Loucy (cell line): Measurements from ENCODE around the gene WDR5B.

Experiments
- EZH2phosphoT487 ChIP-seq: fragments of 200-600 bp; IDR thresholded peaks from 2 replicates; pipeline ENCODE4 v1.6.1; 2018; ENCODE audit warnings: antibody characterized with exemption, mild to moderate bottlenecking, moderate library complexity, borderline replicate concordance
- TF ChIP-seq, protein P1 (sequence below): fragments of 200-600 bp; sonication (generic); conservative IDR thresholded peaks from 2 replicates; pipeline ENCODE4 v1.5.1; 2014; ENCODE audit warnings: mild to moderate bottlenecking, antibody characterized with exemption, low read length

DNA sequence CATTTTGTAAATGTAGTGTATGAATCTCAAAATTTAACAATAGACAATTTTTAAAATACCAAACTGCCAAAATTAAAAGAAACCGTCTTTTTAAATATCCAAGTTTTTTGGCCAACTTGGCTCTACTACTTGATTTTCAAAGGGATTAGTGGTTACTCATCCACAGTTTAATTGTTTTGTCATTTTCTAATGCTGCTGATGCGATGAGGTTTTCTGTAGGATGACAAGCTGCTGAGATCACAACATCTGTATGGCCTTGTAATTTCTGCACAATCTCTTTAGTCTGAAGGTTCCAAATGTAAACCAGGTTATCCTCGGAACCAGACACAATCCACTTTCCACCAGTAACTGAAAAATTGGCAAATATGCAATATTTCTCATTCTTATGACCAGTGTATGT lies 1.5 kb downstream of the WDR5B start:
- no peak for TF ChIP-seq EZH2phosphoT487
- TF ChIP-seq, protein P1, sequence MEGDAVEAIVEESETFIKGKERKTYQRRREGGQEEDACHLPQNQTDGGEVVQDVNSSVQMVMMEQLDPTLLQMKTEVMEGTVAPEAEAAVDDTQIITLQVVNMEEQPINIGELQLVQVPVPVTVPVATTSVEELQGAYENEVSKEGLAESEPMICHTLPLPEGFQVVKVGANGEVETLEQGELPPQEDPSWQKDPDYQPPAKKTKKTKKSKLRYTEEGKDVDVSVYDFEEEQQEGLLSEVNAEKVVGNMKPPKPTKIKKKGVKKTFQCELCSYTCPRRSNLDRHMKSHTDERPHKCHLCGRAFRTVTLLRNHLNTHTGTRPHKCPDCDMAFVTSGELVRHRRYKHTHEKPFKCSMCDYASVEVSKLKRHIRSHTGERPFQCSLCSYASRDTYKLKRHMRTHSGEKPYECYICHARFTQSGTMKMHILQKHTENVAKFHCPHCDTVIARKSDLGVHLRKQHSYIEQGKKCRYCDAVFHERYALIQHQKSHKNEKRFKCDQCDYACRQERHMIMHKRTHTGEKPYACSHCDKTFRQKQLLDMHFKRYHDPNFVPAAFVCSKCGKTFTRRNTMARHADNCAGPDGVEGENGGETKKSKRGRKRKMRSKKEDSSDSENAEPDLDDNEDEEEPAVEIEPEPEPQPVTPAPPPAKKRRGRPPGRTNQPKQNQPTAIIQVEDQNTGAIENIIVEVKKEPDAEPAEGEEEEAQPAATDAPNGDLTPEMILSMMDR: no peak
